Fibroblast of lung (primary cell): ENCODE results near the gene SPTB.

ENCODE experiments used
- EZH2 ChIP-seq: IDR thresholded peaks from 2 replicates; pipeline ENCODE4 v1.5.1; 2012; ENCODE audit warnings: low read length, control low read depth, mild to moderate bottlenecking; ENCODE audit errors: missing control alignments
- TF ChIP-seq, protein P1 (sequence below), 2 donors: IDR thresholded peaks in 1 of 2; conservative IDR thresholded peaks in 1 of 2; 1 replicate in 1 of 2; 2 replicates in 1 of 2; pipeline ENCODE4 v1.5.1; 2011 to 2012; ENCODE audit warnings: low read length in 2 of 2, control low read depth in 1 of 2, inconsistent platforms in 1 of 2, low read depth in 1 of 2, mild to moderate bottlenecking in 1 of 2

DNA sequence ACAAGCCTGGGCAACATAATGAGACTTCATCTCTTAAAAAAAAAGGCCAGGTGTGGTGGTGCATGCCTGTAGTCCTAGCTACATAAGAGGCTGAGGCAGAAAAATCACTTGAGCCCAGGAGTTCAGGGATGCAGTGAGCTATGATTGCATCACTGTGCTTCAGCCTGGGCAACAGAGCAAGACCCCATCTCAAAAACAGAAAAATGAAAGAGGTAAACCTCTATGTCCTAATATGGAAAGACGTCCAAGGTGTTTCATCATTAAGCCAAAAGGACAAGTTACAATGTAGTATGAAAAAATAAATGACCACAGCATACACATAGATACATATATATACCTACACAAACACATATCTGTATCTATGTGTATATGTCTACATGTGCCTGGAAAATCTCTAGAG, 15.4 kb downstream of the SPTB start:
- TF ChIP-seq, protein P1, sequence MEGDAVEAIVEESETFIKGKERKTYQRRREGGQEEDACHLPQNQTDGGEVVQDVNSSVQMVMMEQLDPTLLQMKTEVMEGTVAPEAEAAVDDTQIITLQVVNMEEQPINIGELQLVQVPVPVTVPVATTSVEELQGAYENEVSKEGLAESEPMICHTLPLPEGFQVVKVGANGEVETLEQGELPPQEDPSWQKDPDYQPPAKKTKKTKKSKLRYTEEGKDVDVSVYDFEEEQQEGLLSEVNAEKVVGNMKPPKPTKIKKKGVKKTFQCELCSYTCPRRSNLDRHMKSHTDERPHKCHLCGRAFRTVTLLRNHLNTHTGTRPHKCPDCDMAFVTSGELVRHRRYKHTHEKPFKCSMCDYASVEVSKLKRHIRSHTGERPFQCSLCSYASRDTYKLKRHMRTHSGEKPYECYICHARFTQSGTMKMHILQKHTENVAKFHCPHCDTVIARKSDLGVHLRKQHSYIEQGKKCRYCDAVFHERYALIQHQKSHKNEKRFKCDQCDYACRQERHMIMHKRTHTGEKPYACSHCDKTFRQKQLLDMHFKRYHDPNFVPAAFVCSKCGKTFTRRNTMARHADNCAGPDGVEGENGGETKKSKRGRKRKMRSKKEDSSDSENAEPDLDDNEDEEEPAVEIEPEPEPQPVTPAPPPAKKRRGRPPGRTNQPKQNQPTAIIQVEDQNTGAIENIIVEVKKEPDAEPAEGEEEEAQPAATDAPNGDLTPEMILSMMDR (conservative IDR thresholded peaks at IDR 0.05 in 1 of 2, IDR thresholded peaks at IDR 0.05 in 1 of 2; ENCODE audit: low read depth in 1 of 2, low read length in 2 of 2) = no peak
- no peak for TF ChIP-seq EZH2
